HepG2 (cell line): ENCODE measurements around the gene AKAP7. TPM values are rescaled to one million over a fixed set of nuclear protein-coding genes. Genes with fewer than 3 reads are reported as not detected.

Source experiments
- ATAC-seq: fragments of 200-7000 bp; cut with Tn5 transposase; 3 replicates; pipeline ENCODE4 v1.9.1; 2020; ENCODE audit warnings: mild to moderate bottlenecking, moderate library complexity
- BruUV-seq: library from RNA; stranded (reverse); fragments of 400-500 nt; replicated peaks from 2 replicates; lab custom pipeline; 2021; lab: Mats Ljungman, UMichigan
- CTCF ChIA-PET: fragments of 300-600 bp; formaldehyde crosslinking; extraction: SDS; loops from one replicate; lab custom pipeline; 2021; ENCODE audit warnings: low total read pairs, inconsistent platforms, low intra/inter-chr PET ratio; lab: Yijun Ruan, JAX
- POLR2A ChIA-PET: fragments of 350-600 bp; sonication (Branson Sonifier 250); formaldehyde crosslinking; loops from one replicate; lab custom pipeline; 2020; ENCODE audit warnings: antibody characterized with exemption, inconsistent platforms; lab: Yijun Ruan, JAX
- DNase-seq: peaks from one replicate; pipeline ENCODE4 v3.0.0-alpha.2; 2015; ENCODE audit warnings: low spot score
- FAIRE-seq: peaks from 3 replicates; lab custom pipeline; 2011; peaks lifted over from hg19 to GRCh38; lab: Jason Lieb, UNC
- H2AFZ ChIP-seq: one replicate; pipeline ENCODE4 v1.6.1; 2011; ENCODE audit warnings: low read length, inconsistent platforms
- H3K27ac ChIP-seq: fragments of 300-600 bp; 3 replicates; pipeline ENCODE4 v1.8.0; 2011; ENCODE audit warnings: mixed run types, mild to moderate bottlenecking, mixed read lengths, low read length, inconsistent platforms; ENCODE audit not compliant: insufficient read depth; ENCODE audit errors: extremely low read length
- H3K27me3 ChIP-seq, 2 experiments: fragments of 200-600 bp in 1 of 2; 2 replicates in 1 of 2; 3 replicates in 1 of 2; pipeline versions ENCODE4 v1.6.0 to v1.8.0; 2011; ENCODE audit warnings: low read length in 2 of 2, mild to moderate bottlenecking in 2 of 2, moderate library complexity in 2 of 2, inconsistent platforms in 1 of 2; ENCODE audit not compliant: insufficient read depth in 2 of 2, control insufficient read depth in 1 of 2
- H3K36me3 ChIP-seq, 2 experiments: fragments of 200-600 bp in 1 of 2; replicated peaks in 1 of 2; 2 replicates in 1 of 2; 3 replicates in 1 of 2; pipeline versions ENCODE4 v1.5.1 to v1.8.0; 2011; ENCODE audit warnings: low read length in 2 of 2, inconsistent platforms in 1 of 2; ENCODE audit not compliant: insufficient read depth in 2 of 2, control insufficient read depth in 1 of 2
- H3K4me1 ChIP-seq: 2 replicates; pipeline ENCODE4 v1.5.1; 2012; ENCODE audit warnings: low read length, inconsistent platforms; ENCODE audit not compliant: insufficient read depth
- H3K4me2 ChIP-seq: 2 replicates; pipeline ENCODE4 v1.6.0; 2011; ENCODE audit warnings: low read depth, low read length, inconsistent platforms
- H3K4me3 ChIP-seq, 3 experiments: fragments of 200-600 bp in 1 of 3; sonication (generic), shearing (Covaris generic) in 1 of 3; replicated peaks in 1 of 3; 2 replicates each; pipeline ENCODE4 v1.5.1; 2011 to 2016; ENCODE audit warnings: low read length in 3 of 3, inconsistent platforms in 2 of 3, low read depth in 2 of 3, mild to moderate bottlenecking in 2 of 3, control low read depth in 1 of 3, mixed read lengths in 1 of 3; ENCODE audit not compliant: insufficient read depth in 1 of 3
- H3K79me2 ChIP-seq: one replicate; pipeline ENCODE4 v1.6.1; 2011; ENCODE audit warnings: low read length, inconsistent platforms; ENCODE audit not compliant: insufficient read depth
- H3K9ac ChIP-seq: 2 replicates; pipeline ENCODE4 v1.6.0; 2011; ENCODE audit warnings: mild to moderate bottlenecking, low read depth, low read length, inconsistent platforms; ENCODE audit not compliant: insufficient read depth
- H3K9me3 ChIP-seq: 2 replicates; pipeline ENCODE4 v1.5.1; 2012; ENCODE audit warnings: mild to moderate bottlenecking, low read length
- H4K20me1 ChIP-seq: 2 replicates; pipeline ENCODE4 v1.6.0; 2011; ENCODE audit warnings: inconsistent platforms, mild to moderate bottlenecking, low read length, moderate library complexity; ENCODE audit not compliant: insufficient read depth
- BRF2 ChIP-seq: sonication (generic); formaldehyde crosslinking; IDR thresholded peaks from 2 replicates; pipeline ENCODE4 v1.8.1; 2022; ENCODE audit warnings: mild to moderate bottlenecking, missing genetic modification reagents
- FOXK2 ChIP-seq: fragments of 450-650 bp; IDR thresholded peaks from 2 replicates; pipeline ENCODE4 v1.6.1; 2016
- FOXM1 ChIP-seq: sonication (generic); formaldehyde crosslinking; IDR thresholded peaks from 2 replicates; pipeline ENCODE4 v1.5.0; 2020; ENCODE audit warnings: missing genetic modification reagents
- KAT2B ChIP-seq: fragments of 150-350 bp; IDR thresholded peaks from 2 replicates; pipeline ENCODE4 v1.6.1; 2014; ENCODE audit warnings: low read depth, low read length, borderline replicate concordance
- TCF7 ChIP-seq: sonication (generic); IDR thresholded peaks from 2 replicates; pipeline ENCODE4 v1.6.1; 2016; ENCODE audit warnings: antibody characterized with exemption, low read depth
- TEAD2 ChIP-seq: sonication (generic); formaldehyde crosslinking; IDR thresholded peaks from 2 replicates; pipeline ENCODE4 v1.9.0; 2021; ENCODE audit warnings: missing genetic modification reagents
- TOPORS ChIP-seq: sonication (generic); formaldehyde crosslinking; IDR thresholded peaks from 2 replicates; pipeline ENCODE4 v1.8.0; 2023; ENCODE audit warnings: mild to moderate bottlenecking, missing genetic modification reagents
- ZFP1 ChIP-seq: IDR thresholded peaks from 2 replicates; pipeline ENCODE4 v1.6.1; 2016
- ZFP90 ChIP-seq: sonication (generic); formaldehyde crosslinking; IDR thresholded peaks from 2 replicates; pipeline ENCODE4 v1.8.0; 2022; ENCODE audit warnings: missing genetic modification reagents, mild to moderate bottlenecking, inconsistent platforms, borderline replicate concordance
- ZNF367 ChIP-seq: sonication (generic); formaldehyde crosslinking; IDR thresholded peaks from 2 replicates; pipeline ENCODE4 v1.4.0; 2020; ENCODE audit warnings: missing genetic modification reagents, borderline replicate concordance
- ZNF709 ChIP-seq: sonication (generic); formaldehyde crosslinking; IDR thresholded peaks from 2 replicates; pipeline ENCODE4 v1.5.0; 2020; ENCODE audit warnings: mild to moderate bottlenecking, missing genetic modification reagents
- ZNF777 ChIP-seq: sonication (generic); formaldehyde crosslinking; IDR thresholded peaks from 2 replicates; pipeline ENCODE4 v1.4.0; 2020; ENCODE audit warnings: missing genetic modification reagents
- ZNF841 ChIP-seq: sonication (generic); formaldehyde crosslinking; IDR thresholded peaks from 2 replicates; pipeline ENCODE4 v1.8.1; 2023; ENCODE audit warnings: missing genetic modification reagents, borderline replicate concordance
- WGBS: methylation state at CpG from one replicate; pipeline ENCODE4 v1.1.6; 2017; ENCODE audit warnings: low lambda C conversion rate; 5-methylcytosine and 5-hydroxymethylcytosine counted together
- in situ Hi-C: cut with HindIII; loops from 2 replicates; pipeline ENCODE4 v1.10.0; 2017; ENCODE audit warnings: low pct_unique_long_range_greater_than_20kb; ENCODE audit not compliant: extremely low pct_ligation_motif_present
- intact Hi-C: fragments of 100-400 bp; cut with micrococcal nuclease; formaldehyde crosslinking; loops from one replicate; pipeline ENCODE4 v1.10.0; 2022; ENCODE audit not compliant: unreplicated experiment
- polyA plus RNA-seq, 8 experiments: library from polyadenylated mRNA; depleted of rRNA in 3 of 8; stranded (reverse) in 7 of 8; unstranded in 1 of 8; fragments of >200 nt; fragmentation: Illumina TruSeq in 4 of 8; extraction: Trizol in 4 of 8; gene quantifications; 2 replicates each; pipeline versions ENCODE4 v1.2.1 to v1.2.3, GENCODE V29; 2011 to 2016; ENCODE audit warnings: low read depth in 4 of 8, missing spikeins in 1 of 8, mixed read lengths in 1 of 8; ENCODE audit not compliant: insufficient read depth in 1 of 8
- total RNA-seq, 5 experiments: library from RNA; depleted of rRNA; stranded (reverse); fragments of >200 nt; fragmentation: Illumina TruSeq; extraction: Trizol; gene quantifications; 2 replicates each; pipeline ENCODE4 v1.2.3, GENCODE V29; 2016; ENCODE audit warnings: low read depth in 1 of 5

AKAP7 gene
- total and polyA plus RNA-seq, 2 of the 13 experiments (the other 11 are each of a cell fraction or from before 2014, with no cell fraction given): 3.6 to 11.7 TPM

GRCh38 chr6:131255911-131256310 lies 120.6 kb downstream of the AKAP7 start:
- DNase-seq (no peak), FAIRE-seq (no peak), ATAC-seq (no peak)
- no peak overlapping the region for H2AFZ ChIP-seq
- 95% methylated on average over 2 of the region's 2 CpGs for WGBS
- no peak overlapping the region for H3K9ac ChIP-seq
- ChIA-PET POLR2A (no interaction called here), CTCF (no interaction called here)
- BruUV-seq: no TSS peak
- peaks cover 23% of the 10 kb centered on the region for H3K4me1 ChIP-seq
- no peak overlapping the region for H3K4me3 ChIP-seq
- H3K79me2 ChIP-seq: no peaks in the 10 kb centered on the region
- no peak overlapping the region for H3K27ac ChIP-seq
- no peak overlapping the region for H3K4me2 ChIP-seq
- no peaks in the 10 kb centered on the region for H3K27me3 ChIP-seq
- in situ Hi-C loops: no loop called here
- TF ChIP-seq TCF7 (no peak), ZNF841 (CRISPR knock-in tag) (no peak), FOXK2 (no peak), ZNF367 (no peak), ZNF777 (CRISPR knock-in tag) (no peak)
- TF ChIP-seq, all 625 proteins: peak for 0
- intact Hi-C loops: no loop called here
- H3K9me3 ChIP-seq: no peaks in the 10 kb centered on the region
- no peaks in the 10 kb centered on the region for H3K36me3 ChIP-seq
- no peaks in the 10 kb centered on the region for H4K20me1 ChIP-seq

- ATAC-seq (no peak), FAIRE-seq (no peak), DNase-seq (no peak)
- Histone ChIP-seq H3K4me1 (peaks cover 23% of the 10 kb centered on the region), H3K36me3 (no peaks in the 10 kb centered on the region), H3K9me3 (no peaks in the 10 kb centered on the region), H3K27ac (no peak overlapping the region), H3K4me3 (no peak overlapping the region), H3K79me2 (no peaks in the 10 kb centered on the region), H3K9ac (no peak overlapping the region), H3K4me2 (no peak overlapping the region), H4K20me1 (no peaks in the 10 kb centered on the region), H3K27me3 (no peaks in the 10 kb centered on the region), H2AFZ (no peak overlapping the region)
- ChIA-PET CTCF (no interaction called here), POLR2A (no interaction called here)
- no peak for TF ChIP-seq TOPORS
- TF ChIP-seq TEAD2: no peak
- TF ChIP-seq KAT2B: no peak
- no peak for TF ChIP-seq ZNF709
- no peak for TF ChIP-seq ZFP1 (CRISPR knock-in tag)
- no peak for TF ChIP-seq FOXM1 (CRISPR knock-in tag)
- TF ChIP-seq ZFP90 (CRISPR knock-in tag): no peak
- TF ChIP-seq BRF2: no peak
- in situ Hi-C loops (no loop called here), intact Hi-C loops (no loop called here)
- BruUV-seq: no TSS peak
- WGBS: 65% methylated on average over 2 of the region's 2 CpGs
These were observed 121.8 kb downstream of the AKAP7 start for GRCh38 chr6:131257104-131257503.
